GM12878 (cell line): ENCODE measurements around the gene MXI1. TPM values are rescaled to one million over a fixed set of nuclear protein-coding genes. Genes with fewer than 3 reads are reported as not detected.

Experiments
- ATAC-seq: fragments of 200-7000 bp; cut with Tn5 transposase; 3 replicates; pipeline ENCODE4 v1.9.1; 2020; ENCODE audit warnings: mild to moderate bottlenecking, moderate library complexity
- BruUV-seq: library from RNA; stranded (reverse); fragments of 400-500 nt; replicated peaks from 2 replicates; lab custom pipeline; 2021; lab: Mats Ljungman, UMichigan
- CTCF ChIA-PET: fragments of 300-600 bp; sonication (Branson Sonifier 250); formaldehyde crosslinking; extraction: SDS; loops from one replicate; lab custom pipeline; 2021; ENCODE audit warnings: inconsistent platforms; lab: Yijun Ruan, JAX
- POLR2A ChIA-PET: fragments of 350-600 bp; formaldehyde crosslinking; extraction: SDS; loops from one replicate; lab custom pipeline; 2021; ENCODE audit warnings: inconsistent platforms; lab: Charles Lee
- RAD21 ChIA-PET: fragments of 300-600 bp; sonication (Branson Sonifier 250); formaldehyde crosslinking; loops from one replicate; lab custom pipeline; 2023; ENCODE audit warnings: antibody characterized with exemption; ENCODE audit not compliant: unreplicated experiment; lab: Charles Lee
- SMC1A ChIA-PET: fragments of 300-600 bp; sonication (Branson Sonifier 250); formaldehyde crosslinking; loops from one replicate; lab custom pipeline; 2023; ENCODE audit not compliant: unreplicated experiment, uncharacterized antibody; lab: Charles Lee
- DNase-seq: peaks from one replicate; pipeline ENCODE4 v3.0.0-alpha.2; 2011; ENCODE audit warnings: low read depth, low spot score
- FAIRE-seq: peaks from 3 replicates; lab custom pipeline; 2011; peaks lifted over from hg19 to GRCh38; lab: Jason Lieb, UNC
- H2AFZ ChIP-seq: 2 replicates; pipeline ENCODE4 v1.6.0; 2011; ENCODE audit warnings: low read depth, low read length, control low read depth; ENCODE audit not compliant: control insufficient read depth
- H3K27ac ChIP-seq: 2 replicates; pipeline ENCODE4 v1.5.1; 2011; ENCODE audit warnings: control low read depth; ENCODE audit not compliant: control insufficient read depth, insufficient read depth
- H3K27me3 ChIP-seq, 2 experiments: replicated peaks in 1 of 2; 2 replicates each; pipeline versions ENCODE4 v1.6.0 to v1.6.1; 2011; ENCODE audit warnings: low read length in 1 of 2; ENCODE audit not compliant: control insufficient read depth in 2 of 2, insufficient read depth in 2 of 2
- H3K36me3 ChIP-seq, 2 experiments: 2 replicates each; pipeline ENCODE4 v1.5.1; 2011; ENCODE audit warnings: low read length in 1 of 2; ENCODE audit not compliant: control insufficient read depth in 2 of 2, insufficient read depth in 2 of 2
- H3K4me1 ChIP-seq: 2 replicates; pipeline ENCODE4 v1.6.1; 2011; ENCODE audit warnings: mild to moderate bottlenecking, low read length, moderate library complexity, mixed read lengths; ENCODE audit not compliant: control insufficient read depth, insufficient read depth
- H3K4me2 ChIP-seq: 2 replicates; pipeline ENCODE4 v1.6.0; 2011; ENCODE audit warnings: control low read depth; ENCODE audit not compliant: control insufficient read depth, insufficient read depth
- H3K4me3 ChIP-seq: fragments of 200-600 bp; sonication (generic); 2 replicates; pipeline ENCODE4 v1.5.1; 2016
- H3K79me2 ChIP-seq: 2 replicates; pipeline ENCODE4 v1.6.0; 2011; ENCODE audit warnings: low read length; ENCODE audit not compliant: control insufficient read depth, insufficient read depth
- H3K9ac ChIP-seq: 2 replicates; pipeline ENCODE4 v1.8.0; 2011; ENCODE audit warnings: low read length, control low read depth, mixed read lengths; ENCODE audit not compliant: control insufficient read depth, insufficient read depth
- H3K9me3 ChIP-seq: replicated peaks from 3 replicates; pipeline ENCODE4 v1.5.1; 2011; ENCODE audit warnings: mild to moderate bottlenecking, low read length; ENCODE audit not compliant: control insufficient read depth, insufficient read depth
- H4K20me1 ChIP-seq: 2 replicates; pipeline ENCODE4 v1.6.0; 2011; ENCODE audit not compliant: control insufficient read depth, insufficient read depth
- CREM ChIP-seq: IDR thresholded peaks from 2 replicates; pipeline ENCODE4 v1.6.1; 2014; ENCODE audit warnings: antibody characterized with exemption, low read depth
- MTA3 ChIP-seq: IDR thresholded peaks from 2 replicates; pipeline ENCODE4 v1.6.1; 2012; ENCODE audit warnings: low read length, inconsistent platforms, borderline replicate concordance
- NFYB ChIP-seq: IDR thresholded peaks from 2 replicates; pipeline ENCODE4 v1.6.1; 2011; ENCODE audit warnings: low read depth, mild to moderate bottlenecking, low read length, improper control_type of control experiment, moderate library complexity; ENCODE audit not compliant: insufficient read depth
- POLR2AphosphoS2 ChIP-seq: IDR thresholded peaks from 2 replicates; pipeline ENCODE4 v1.6.1; 2011; ENCODE audit warnings: low read depth, mild to moderate bottlenecking, low read length, improper control_type of control experiment, moderate library complexity
- ZNF622 ChIP-seq: fragments of 450-650 bp; IDR thresholded peaks from 2 replicates; pipeline ENCODE4 v1.6.1; 2017; ENCODE audit warnings: mild to moderate bottlenecking, inconsistent platforms
- WGBS: methylation state at CpG from one replicate; pipeline ENCODE4 v1.1.6; 2016; ENCODE audit warnings: low lambda C conversion rate; ENCODE audit not compliant: insufficient replicate concordance, insufficient coverage; ENCODE audit errors: missing lambda C conversion rate; 5-methylcytosine and 5-hydroxymethylcytosine counted together
- in situ Hi-C: fragments of 300-500 bp; cut with MboI; formaldehyde crosslinking; loops from 9 replicates; pipeline ENCODE4 v1.14.3; 2018; ENCODE audit warnings: mixed read lengths
- intact Hi-C: fragments of 100-400 bp; cut with micrococcal nuclease; formaldehyde crosslinking; loops from one replicate; pipeline ENCODE4 v1.14.2; 2022; ENCODE audit not compliant: unreplicated experiment
- polyA plus RNA-seq, 11 experiments: library from polyadenylated mRNA; depleted of rRNA in 4 of 11; unstranded in 6 of 11; stranded (reverse) in 5 of 11; fragments of >200 nt; fragmentation: Nextera tagmentation in 4 of 11; fragmentation: Illumina TruSeq in 1 of 11; extraction: Ambion mirVana in 4 of 11; extraction: Trizol in 1 of 11; gene quantifications; 1 replicate in 1 of 11; 2 replicates in 10 of 11; pipeline versions ENCODE4 v1.2.1 to v1.2.3, GENCODE V29; 2011 to 2016; ENCODE audit warnings: inconsistent platforms in 2 of 11, missing spikeins in 2 of 11, low read depth in 1 of 11
- total RNA-seq, 4 experiments: library from RNA; depleted of rRNA in 3 of 4; stranded (reverse); fragments of >200 nt in 3 of 4; fragmentation: Illumina TruSeq in 1 of 4; extraction: Trizol in 1 of 4; gene quantifications; 2 replicates each; pipeline versions ENCODE4 v1.2.1 to v1.2.3, GENCODE V29; 2013 to 2021
- TF ChIP-seq, protein P1 (sequence below): fragments of 450-650 bp; IDR thresholded peaks from 2 replicates; pipeline ENCODE4 v1.6.1; 2016; ENCODE audit warnings: mild to moderate bottlenecking
- TF ChIP-seq, protein P2 (sequence below): fragments of 450-650 bp; IDR thresholded peaks from 2 replicates; pipeline ENCODE4 v1.6.1; 2017; ENCODE audit warnings: mild to moderate bottlenecking, moderate library complexity
- TF ChIP-seq, protein P3 (sequence below): fragments of 450-650 bp; IDR thresholded peaks from 2 replicates; pipeline ENCODE4 v1.6.1; 2014; ENCODE audit warnings: mild to moderate bottlenecking

MXI1 gene
- total and polyA plus RNA-seq, 10 of the 15 experiments (the other 5 are each of a cell fraction or from before 2014, with no cell fraction given), result 0.23 to 8.0 (median 0.41) TPM

DNA sequence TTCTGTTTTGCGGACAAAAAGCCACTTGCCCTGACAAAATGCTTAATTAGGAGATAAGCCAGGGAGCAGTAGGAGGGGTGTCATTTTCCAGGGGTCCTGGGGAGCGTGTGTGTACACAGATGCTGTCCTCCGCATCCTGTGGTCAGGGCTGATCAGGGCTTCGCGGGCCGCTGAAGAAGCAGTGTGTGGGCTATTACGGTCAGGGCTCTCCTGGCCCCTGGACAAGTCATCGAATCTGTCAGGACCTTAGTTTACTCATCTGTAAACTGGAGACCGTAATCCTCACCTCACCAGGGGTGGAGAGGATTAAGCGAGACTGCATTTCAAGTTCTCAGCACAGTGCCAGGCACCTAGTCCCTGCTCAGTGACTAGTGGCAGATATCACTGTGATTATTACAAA lies 26.0 kb upstream of the MXI1 start:
- in situ Hi-C loops, result no loop called here
- H3K79me2 ChIP-seq, result no peaks in the 10 kb centered on the region
- no peak overlapping the region for H3K9ac ChIP-seq
- SMC1A ChIA-PET, result no interaction called here
- TF ChIP-seq CREM (no peak), NFYB (no peak), MTA3 (no peak)
- TF ChIP-seq, protein P1, sequence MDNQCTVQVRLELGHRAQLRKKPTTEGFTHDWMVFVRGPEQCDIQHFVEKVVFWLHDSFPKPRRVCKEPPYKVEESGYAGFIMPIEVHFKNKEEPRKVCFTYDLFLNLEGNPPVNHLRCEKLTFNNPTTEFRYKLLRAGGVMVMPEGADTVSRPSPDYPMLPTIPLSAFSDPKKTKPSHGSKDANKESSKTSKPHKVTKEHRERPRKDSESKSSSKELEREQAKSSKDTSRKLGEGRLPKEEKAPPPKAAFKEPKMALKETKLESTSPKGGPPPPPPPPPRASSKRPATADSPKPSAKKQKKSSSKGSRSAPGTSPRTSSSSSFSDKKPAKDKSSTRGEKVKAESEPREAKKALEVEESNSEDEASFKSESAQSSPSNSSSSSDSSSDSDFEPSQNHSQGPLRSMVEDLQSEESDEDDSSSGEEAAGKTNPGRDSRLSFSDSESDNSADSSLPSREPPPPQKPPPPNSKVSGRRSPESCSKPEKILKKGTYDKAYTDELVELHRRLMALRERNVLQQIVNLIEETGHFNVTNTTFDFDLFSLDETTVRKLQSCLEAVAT, result no peak
- TF ChIP-seq, all 136 proteins: peak for 0
- ChIA-PET RAD21 (no interaction called here), CTCF (no interaction called here), POLR2A (no interaction called here)
- WGBS, result 62% methylated on average over 10 of the region's 10 CpGs
- BruUV-seq, result no TSS peak
- Histone ChIP-seq H4K20me1 (no peaks in the 10 kb centered on the region), H3K4me2 (no peak overlapping the region), H3K4me3 (no peak overlapping the region), H3K9me3 (no peaks in the 10 kb centered on the region), H3K27ac (no peak overlapping the region), H2AFZ (no peak overlapping the region), H3K36me3 (no peaks in the 10 kb centered on the region), H3K27me3 (peaks cover 0 to 3% of the 10 kb centered on the region in 2 experiments; a peak in 2 of 4 replicates), H3K4me1 (no peaks in the 10 kb centered on the region)
- ATAC-seq, result no peak
- DNase-seq, result no peak
- intact Hi-C loops, result no loop called here
- no peak for FAIRE-seq

DNA sequence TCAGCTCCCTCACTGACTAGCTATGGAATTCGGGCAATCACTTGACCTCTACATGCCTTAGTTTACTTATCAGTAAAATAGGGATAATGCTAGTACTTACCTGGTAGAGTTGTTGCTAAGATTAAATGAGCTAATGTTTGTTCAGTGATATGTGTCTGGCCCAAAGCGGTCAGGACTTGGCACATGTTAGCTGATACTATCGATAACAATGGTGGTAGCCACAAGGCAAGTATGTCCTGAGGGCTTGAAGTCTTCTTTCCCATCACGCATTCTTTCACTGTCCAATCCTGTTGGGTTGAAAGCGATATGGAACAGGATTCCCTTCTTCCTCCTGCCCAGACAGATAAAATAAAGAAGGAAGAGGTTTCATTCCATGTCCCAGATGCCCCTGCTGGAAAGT lies 25.5 kb upstream of the MXI1 start:
- BruUV-seq, result no TSS peak
- SMC1A ChIA-PET, result no interaction called here

More for the DNA sequence above, 25.5 kb upstream of the MXI1 start:
- Histone ChIP-seq H3K79me2 (no peaks in the 10 kb centered on the region), H3K27me3 (peaks cover 0 to 3% of the 10 kb centered on the region in 2 experiments; a peak in 2 of 4 replicates), H3K9ac (no peak overlapping the region), H3K4me2 (no peak overlapping the region), H3K36me3 (no peaks in the 10 kb centered on the region), H3K4me3 (no peak overlapping the region), H4K20me1 (no peaks in the 10 kb centered on the region), H3K9me3 (no peaks in the 10 kb centered on the region), H3K4me1 (no peaks in the 10 kb centered on the region), H3K27ac (no peak overlapping the region), H2AFZ (no peak overlapping the region)
- ChIA-PET RAD21 (no interaction called here), CTCF (no interaction called here), POLR2A (interaction anchor here (0.5 kb wide), 1 partner anchor 26 kb away, joined by 4 read pairs; no protein-coding TSS in a partner anchor)
- DNase-seq, result no peak
- intact Hi-C loops (no loop called here), in situ Hi-C loops (no loop called here)
- no peak for ATAC-seq
- TF ChIP-seq, protein P2, sequence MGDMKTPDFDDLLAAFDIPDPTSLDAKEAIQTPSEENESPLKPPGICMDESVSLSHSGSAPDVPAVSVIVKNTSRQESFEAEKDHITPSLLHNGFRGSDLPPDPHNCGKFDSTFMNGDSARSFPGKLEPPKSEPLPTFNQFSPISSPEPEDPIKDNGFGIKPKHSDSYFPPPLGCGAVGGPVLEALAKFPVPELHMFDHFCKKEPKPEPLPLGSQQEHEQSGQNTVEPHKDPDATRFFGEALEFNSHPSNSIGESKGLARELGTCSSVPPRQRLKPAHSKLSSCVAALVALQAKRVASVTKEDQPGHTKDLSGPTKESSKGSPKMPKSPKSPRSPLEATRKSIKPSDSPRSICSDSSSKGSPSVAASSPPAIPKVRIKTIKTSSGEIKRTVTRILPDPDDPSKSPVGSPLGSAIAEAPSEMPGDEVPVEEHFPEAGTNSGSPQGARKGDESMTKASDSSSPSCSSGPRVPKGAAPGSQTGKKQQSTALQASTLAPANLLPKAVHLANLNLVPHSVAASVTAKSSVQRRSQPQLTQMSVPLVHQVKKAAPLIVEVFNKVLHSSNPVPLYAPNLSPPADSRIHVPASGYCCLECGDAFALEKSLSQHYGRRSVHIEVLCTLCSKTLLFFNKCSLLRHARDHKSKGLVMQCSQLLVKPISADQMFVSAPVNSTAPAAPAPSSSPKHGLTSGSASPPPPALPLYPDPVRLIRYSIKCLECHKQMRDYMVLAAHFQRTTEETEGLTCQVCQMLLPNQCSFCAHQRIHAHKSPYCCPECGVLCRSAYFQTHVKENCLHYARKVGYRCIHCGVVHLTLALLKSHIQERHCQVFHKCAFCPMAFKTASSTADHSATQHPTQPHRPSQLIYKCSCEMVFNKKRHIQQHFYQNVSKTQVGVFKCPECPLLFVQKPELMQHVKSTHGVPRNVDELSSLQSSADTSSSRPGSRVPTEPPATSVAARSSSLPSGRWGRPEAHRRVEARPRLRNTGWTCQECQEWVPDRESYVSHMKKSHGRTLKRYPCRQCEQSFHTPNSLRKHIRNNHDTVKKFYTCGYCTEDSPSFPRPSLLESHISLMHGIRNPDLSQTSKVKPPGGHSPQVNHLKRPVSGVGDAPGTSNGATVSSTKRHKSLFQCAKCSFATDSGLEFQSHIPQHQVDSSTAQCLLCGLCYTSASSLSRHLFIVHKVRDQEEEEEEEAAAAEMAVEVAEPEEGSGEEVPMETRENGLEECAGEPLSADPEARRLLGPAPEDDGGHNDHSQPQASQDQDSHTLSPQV, result no peak
- no peak for TF ChIP-seq POLR2AphosphoS2
- no peak for TF ChIP-seq ZNF622
- TF ChIP-seq, protein P3, sequence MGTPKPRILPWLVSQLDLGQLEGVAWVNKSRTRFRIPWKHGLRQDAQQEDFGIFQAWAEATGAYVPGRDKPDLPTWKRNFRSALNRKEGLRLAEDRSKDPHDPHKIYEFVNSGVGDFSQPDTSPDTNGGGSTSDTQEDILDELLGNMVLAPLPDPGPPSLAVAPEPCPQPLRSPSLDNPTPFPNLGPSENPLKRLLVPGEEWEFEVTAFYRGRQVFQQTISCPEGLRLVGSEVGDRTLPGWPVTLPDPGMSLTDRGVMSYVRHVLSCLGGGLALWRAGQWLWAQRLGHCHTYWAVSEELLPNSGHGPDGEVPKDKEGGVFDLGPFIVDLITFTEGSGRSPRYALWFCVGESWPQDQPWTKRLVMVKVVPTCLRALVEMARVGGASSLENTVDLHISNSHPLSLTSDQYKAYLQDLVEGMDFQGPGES, result no peak
- no peak for FAIRE-seq
- 69% methylated on average over 5 of the region's 5 CpGs for WGBS
